ENCODE data around the gene SLC20A1. TPM values are rescaled to one million over a fixed set of nuclear protein-coding genes. Genes with fewer than 3 reads are reported as not detected.

Gene SLC20A1
- total RNA-seq, 6 experiments from 2014 or later, result 147 to 225 (median 195) TPM

DNA sequence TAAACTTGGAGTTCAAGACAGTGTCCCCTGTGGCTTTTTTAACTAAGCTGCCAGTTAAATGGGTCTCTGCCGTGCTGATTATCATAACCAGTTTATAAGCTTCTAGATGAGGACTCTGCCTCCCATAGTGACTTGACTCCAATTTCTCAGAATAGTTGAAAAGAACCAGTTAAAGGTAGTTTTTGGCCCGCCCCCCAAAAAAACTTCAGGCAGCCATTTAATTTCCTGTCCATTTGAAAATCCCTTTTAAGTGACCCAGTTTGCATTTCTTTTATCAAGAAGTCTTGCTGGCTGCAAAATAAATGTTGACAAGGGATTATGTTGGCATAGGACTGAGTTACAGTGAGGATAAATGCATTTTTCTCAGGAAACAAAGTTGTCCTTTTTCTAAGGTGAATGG lies 2.3 kb downstream of the SLC20A1 start:
- DNase-seq, result no peak
- Mint-ChIP-seq H3K27me3 (ENCODE audit: insufficient read depth) (no peaks in the 10 kb centered on the region; the same call in 1 of the 2 replicates), H3K9me3 (no peaks in the 10 kb centered on the region), H3K27ac (peak overlapping the region; percentile 43), H3K4me1 (ENCODE audit: low read depth) (peaks cover 79% of the 10 kb centered on the region), H3K36me3 (ENCODE audit: low read depth) (peaks cover 55% of the 10 kb centered on the region), H3K4me3 (peak overlapping the region; percentile 97)
- TF ChIP-seq, protein P1, sequence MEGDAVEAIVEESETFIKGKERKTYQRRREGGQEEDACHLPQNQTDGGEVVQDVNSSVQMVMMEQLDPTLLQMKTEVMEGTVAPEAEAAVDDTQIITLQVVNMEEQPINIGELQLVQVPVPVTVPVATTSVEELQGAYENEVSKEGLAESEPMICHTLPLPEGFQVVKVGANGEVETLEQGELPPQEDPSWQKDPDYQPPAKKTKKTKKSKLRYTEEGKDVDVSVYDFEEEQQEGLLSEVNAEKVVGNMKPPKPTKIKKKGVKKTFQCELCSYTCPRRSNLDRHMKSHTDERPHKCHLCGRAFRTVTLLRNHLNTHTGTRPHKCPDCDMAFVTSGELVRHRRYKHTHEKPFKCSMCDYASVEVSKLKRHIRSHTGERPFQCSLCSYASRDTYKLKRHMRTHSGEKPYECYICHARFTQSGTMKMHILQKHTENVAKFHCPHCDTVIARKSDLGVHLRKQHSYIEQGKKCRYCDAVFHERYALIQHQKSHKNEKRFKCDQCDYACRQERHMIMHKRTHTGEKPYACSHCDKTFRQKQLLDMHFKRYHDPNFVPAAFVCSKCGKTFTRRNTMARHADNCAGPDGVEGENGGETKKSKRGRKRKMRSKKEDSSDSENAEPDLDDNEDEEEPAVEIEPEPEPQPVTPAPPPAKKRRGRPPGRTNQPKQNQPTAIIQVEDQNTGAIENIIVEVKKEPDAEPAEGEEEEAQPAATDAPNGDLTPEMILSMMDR (IDR thresholded peaks at IDR 0.05), result no peak

DNA sequence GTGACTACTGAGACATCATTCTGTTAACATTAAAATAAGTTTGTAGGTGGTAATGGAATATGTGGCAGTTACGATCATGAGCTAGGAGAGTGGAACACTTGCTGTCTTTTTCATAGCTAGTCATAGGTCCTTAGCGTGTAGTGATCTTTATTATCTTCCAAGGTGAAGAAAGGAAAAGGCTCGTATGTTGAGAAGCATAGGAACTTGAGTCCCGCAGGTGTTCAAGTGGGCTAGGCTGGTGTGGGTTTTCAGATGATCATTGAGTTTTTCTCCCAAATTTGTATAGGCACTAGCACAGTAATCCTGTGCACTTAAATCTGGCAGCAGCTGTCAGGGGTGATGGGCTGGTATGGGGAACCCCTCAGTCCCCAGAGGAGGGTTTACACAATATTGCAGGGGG lies 10.9 kb downstream of the SLC20A1 start:
- Mint-ChIP-seq H3K27me3 (ENCODE audit: insufficient read depth) (peaks cover 2% of the 10 kb centered on the region), H3K4me1 (ENCODE audit: low read depth) (peaks cover 89% of the 10 kb centered on the region), H3K4me3 (peak overlapping the region; percentile 36), H3K27ac (peak overlapping the region; percentile 69), H3K9me3 (no peaks in the 10 kb centered on the region), H3K36me3 (ENCODE audit: low read depth) (peaks cover 73% of the 10 kb centered on the region)
- no peak for DNase-seq
- TF ChIP-seq, protein P1 (IDR thresholded peaks at IDR 0.05), result no peak

DNA sequence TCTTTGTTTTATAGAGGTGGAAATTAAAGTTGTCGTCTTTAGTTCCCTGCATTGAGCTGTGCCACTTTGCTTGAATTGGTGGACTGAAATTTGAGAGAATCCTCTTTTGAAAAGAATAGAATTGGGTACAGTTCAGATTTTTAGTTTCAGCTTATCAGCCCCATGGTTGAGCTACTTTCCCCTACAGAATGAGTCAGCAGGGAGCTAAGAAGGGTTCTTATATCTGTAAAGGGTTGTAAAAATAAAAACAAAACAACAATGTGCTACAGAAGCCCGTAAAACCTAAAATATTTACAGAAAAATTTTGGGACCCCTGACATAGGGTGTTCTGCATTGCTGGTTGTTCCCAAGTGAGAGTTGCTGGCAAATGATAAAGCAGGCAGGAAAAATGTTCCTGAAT lies 12.6 kb downstream of the SLC20A1 start:
- TF ChIP-seq, protein P1 (IDR thresholded peaks at IDR 0.05), result no peak
- H3K9me3 Mint-ChIP-seq, result no peaks in the 10 kb centered on the region
- peak overlapping the region; percentile 69 for H3K27ac Mint-ChIP-seq
- peaks cover 68% of the 10 kb centered on the region for H3K36me3 Mint-ChIP-seq (ENCODE audit: low read depth)
- no peak for DNase-seq
- no peak overlapping the region for H3K4me3 Mint-ChIP-seq
- peaks cover 2% of the 10 kb centered on the region for H3K27me3 Mint-ChIP-seq (ENCODE audit: insufficient read depth)
- H3K4me1 Mint-ChIP-seq (ENCODE audit: low read depth), result peaks cover 85% of the 10 kb centered on the region

DNA sequence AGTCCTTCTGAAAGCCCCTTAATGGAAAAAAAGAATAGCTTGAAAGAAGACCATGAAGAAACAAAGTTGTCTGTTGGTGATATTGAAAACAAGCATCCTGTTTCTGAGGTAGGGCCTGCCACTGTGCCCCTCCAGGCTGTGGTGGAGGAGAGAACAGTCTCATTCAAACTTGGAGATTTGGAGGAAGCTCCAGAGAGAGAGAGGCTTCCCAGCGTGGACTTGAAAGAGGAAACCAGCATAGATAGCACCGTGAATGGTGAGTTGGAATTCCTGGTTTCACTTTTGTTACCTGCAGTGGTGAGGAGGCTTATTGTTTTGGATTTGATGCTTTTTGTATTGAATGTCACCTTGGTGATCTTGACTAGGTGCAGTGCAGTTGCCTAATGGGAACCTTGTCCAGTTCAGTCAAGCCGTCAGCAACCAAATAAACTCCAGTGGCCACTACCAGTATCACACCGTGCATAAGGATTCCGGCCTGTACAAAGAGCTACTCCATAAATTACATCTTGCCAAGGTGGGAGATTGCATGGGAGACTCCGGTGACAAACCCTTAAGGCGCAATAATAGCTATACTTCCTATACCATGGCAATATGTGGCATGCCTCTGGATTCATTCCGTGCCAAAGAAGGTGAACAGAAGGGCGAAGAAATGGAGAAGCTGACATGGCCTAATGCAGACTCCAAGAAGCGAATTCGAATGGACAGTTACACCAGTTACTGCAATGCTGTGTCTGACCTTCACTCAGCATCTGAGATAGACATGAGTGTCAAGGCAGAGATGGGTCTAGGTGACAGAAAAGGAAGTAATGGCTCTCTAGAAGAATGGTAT lies 13.3 kb downstream of the SLC20A1 start:
- H3K4me3 Mint-ChIP-seq, result no peak overlapping the region
- DNase-seq, result no peak
- H3K9me3 Mint-ChIP-seq, result no peaks in the 10 kb centered on the region
- peak overlapping the region; percentile 69 for H3K27ac Mint-ChIP-seq
- H3K27me3 Mint-ChIP-seq (ENCODE audit: insufficient read depth), result peaks cover 2% of the 10 kb centered on the region
- TF ChIP-seq, protein P1 (IDR thresholded peaks at IDR 0.05), result peak; percentile 42
- H3K4me1 Mint-ChIP-seq (ENCODE audit: low read depth), result peaks cover 86% of the 10 kb centered on the region
- H3K36me3 Mint-ChIP-seq (ENCODE audit: low read depth), result peaks cover 68% of the 10 kb centered on the region

- H3K36me3 Mint-ChIP-seq (ENCODE audit: low read depth), result peaks cover 69% of the 10 kb centered on the region
- no peak overlapping the region; the same call in 1 of the 2 replicates for H3K4me3 Mint-ChIP-seq
- no peak for DNase-seq
- peak overlapping the region; percentile 69 for H3K27ac Mint-ChIP-seq
- peaks cover 88% of the 10 kb centered on the region for H3K4me1 Mint-ChIP-seq (ENCODE audit: low read depth)
- H3K27me3 Mint-ChIP-seq (ENCODE audit: insufficient read depth), result peaks cover 4% of the 10 kb centered on the region
- no peaks in the 10 kb centered on the region for H3K9me3 Mint-ChIP-seq
- TF ChIP-seq, protein P1 (IDR thresholded peaks at IDR 0.05), result no peak
Measured at GRCh38 chr2:112660138-112660537, 14.4 kb downstream of the SLC20A1 start.

Measured in HFFc6 (cell line).